Left forelimb (tissue), 1 donor: ENCODE results near the gene EEF1AKMT1.
"Not testable (repeated sequence)": the region's sequence is repeated elsewhere in the genome, so short reads cannot be mapped to it uniquely, and the experiment has no call there.

Source experiments
- DNase-seq: peaks from one replicate; pipeline ENCODE4 v3.0.0-alpha.2; 2018; ENCODE audit warnings: low spot score

The EEF1AKMT1 gene

DNA sequence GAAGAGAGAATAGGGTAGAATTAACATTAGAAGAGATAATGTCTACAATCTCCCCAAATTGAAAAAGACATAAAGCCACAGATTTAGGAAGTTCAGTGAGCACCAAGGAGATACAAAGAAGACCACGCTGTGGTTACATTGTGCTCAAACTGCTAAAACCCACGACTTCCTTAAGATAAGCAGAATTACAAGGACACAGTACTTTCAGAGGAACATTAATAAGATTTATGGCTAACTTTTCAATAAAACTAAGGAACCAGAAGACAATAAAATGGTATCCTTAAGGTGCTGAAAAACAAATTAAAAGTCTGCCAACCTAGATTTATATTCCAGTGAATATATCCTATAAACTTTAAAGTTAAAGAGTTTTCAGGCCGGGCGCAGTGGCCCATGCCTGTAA, 77.7 kb downstream of the EEF1AKMT1 start:
- no peak for DNase-seq

DNA sequence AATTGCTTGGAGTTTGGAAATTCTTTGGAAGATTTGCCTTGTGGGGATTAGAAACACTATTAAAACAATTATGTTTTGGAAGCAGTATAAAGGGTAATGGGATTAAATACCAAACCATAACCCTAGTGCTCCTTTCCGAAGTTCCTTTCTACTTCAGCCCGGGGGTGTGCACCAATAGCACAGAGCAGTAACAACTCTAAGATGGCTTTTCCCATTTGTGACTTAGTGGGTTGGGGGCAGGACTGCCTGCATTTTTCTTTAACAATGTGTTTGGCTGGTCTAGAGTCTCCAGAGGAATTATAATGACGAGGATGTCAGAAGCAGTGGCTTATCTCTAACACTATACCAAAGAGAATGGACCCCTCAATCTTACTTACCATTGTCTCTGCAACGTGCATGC, 82.1 kb downstream of the EEF1AKMT1 start:
- no peak for DNase-seq

GRCh38 chr13:20689291-20689690, 84.5 kb downstream of the EEF1AKMT1 start:
- DNase-seq = no peak

DNA sequence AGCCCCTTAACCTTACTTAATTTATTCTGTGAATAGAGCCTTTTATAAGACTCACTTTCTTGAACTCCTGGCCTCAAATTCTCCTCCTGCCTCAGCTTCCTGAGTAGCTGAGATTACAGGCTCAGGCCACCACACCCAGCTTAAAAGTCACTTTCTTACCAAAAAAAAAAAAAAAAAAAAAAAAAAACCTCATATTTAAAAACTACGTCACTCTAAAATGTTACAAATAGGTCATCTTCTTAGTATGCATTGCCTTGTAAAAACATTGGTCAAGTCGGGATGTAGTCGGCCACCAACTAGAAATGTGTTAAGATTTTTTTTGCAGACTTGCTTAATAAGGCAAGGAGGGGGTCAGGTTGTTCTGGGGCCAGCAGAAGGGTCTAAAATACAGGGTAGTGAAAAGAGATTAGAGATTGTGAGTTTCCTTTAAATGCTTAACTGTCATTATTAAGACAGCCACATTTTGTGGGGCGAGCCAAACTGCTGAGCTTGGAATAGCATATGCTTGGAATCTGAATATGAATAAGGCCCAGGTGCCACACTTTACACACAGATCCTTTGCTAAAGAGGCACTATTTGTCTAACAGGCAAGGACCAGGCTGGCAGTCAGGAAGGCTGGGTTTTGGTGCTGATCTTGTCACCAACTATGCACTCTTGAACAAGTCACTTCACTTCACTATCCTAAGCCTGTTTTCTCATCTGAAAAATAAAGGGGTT, 86.7 kb downstream of the EEF1AKMT1 start:
- DNase-seq = no peak

DNA sequence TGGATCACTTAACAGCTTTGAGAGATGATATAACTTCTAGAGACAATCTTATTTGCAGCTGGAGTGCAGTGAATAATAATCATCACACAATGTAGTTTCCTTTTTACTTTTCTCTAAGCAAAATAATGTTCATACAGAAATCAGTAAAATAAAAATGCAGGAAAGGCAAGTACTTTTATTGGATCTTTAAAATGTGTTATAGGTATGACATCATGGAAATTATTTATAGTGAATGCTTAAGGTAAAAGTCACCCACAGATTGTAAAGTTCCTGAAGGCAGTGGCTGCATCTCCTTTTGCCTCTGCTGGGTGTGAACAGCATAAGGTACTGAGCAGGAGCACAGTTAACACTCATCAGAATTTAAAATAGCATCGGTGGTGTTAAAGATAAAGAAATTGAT, 87.6 kb downstream of the EEF1AKMT1 start:
- DNase-seq = no peak

DNA sequence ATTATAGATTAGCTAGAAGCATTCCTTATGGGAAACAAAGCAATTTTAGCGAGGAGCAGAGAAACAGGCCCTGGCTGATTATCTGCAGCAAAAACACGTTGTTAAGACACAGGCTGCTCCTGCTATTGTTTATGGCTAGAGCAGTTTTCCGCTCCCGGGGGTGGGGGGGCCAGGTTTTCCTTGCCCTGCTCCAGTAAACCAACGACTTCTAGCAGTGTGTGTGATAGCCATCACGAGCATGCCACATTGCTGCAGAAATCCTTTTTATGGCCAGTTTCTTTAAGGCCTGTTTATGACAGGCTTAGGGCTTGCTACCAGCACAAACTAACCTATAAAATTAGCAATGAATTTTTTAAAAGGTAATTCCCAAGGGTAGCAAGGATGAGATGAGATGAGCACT, 88.7 kb downstream of the EEF1AKMT1 start:
- no peak for DNase-seq

GRCh38 chr13:20684546-20684945, 89.2 kb downstream of the EEF1AKMT1 start:
- no peak for DNase-seq

DNA sequence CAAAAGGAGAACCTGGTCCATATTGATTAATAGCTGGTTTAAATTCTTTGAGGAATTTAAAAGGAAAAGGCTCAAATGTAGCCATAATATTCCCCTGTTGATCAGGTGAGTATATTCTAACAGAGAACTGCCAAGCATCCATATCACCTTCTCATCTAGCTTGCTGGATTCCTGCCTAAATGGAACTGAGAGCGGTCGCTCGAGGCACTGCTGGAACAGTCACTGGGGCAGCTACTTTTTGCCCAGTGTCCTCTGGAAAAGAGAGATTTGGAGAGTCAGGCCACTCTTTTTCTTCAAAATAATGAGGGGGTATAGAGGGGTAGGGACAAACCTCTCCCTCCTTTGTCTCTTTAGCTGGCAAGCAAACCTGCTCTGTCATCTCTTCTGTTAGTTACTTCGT, 89.7 kb downstream of the EEF1AKMT1 start:
- DNase-seq = no peak

GRCh38 chr13:20682061-20682460, 91.7 kb downstream of the EEF1AKMT1 start:
- no peak for DNase-seq

DNA sequence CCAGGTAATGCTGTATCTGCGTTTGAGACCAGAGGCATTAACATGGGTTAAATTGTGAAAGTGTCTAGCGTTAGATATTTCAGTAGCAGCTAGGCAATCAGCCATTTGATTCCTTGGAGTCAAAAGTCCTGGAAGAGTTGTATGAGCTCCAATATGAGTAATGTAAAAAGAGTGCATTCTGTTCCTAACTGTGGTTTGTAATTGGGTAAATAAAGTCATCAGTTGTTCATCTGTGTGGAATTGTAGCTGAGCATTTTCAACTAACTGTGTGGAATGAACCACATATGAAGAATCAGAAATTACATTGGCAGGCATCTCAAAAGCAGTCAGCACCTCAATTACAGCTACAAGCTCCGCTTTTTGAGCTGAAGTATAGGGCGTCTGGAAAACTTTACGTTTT, 92.3 kb downstream of the EEF1AKMT1 start:
- not testable (repeated sequence) for DNase-seq

- DNase-seq = no peak
Measured at GRCh38 chr13:20680416-20681080, 93.2 kb downstream of the EEF1AKMT1 start.

DNA sequence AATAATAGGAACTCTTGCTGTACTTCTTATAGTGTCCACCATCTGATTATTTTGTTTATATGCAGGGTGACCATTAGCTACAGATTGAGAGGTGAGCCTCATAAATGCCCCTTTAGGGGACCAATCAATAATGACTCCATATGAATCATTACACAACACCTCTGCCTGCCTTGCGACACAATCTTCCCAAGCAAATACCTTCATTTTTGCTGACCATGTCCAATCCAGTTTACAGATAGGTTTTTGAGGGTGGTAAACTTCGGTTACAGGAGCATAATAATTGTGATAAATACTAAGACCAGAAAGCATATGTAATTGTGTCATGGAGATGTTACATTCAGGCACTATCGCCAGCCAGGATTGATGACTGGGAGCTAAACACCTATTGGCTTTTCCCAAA, 93.9 kb downstream of the EEF1AKMT1 start:
- DNase-seq = no peak
